ENCODE data around the gene TNFSF8. TPM values are rescaled to one million over a fixed set of nuclear protein-coding genes. Genes with fewer than 3 reads are reported as not detected.

Gene TNFSF8
- total and polyA plus RNA-seq, 2 of the 8 experiments (the other 6 are each of a cell fraction or from before 2014, with no cell fraction given), result not detected

DNA sequence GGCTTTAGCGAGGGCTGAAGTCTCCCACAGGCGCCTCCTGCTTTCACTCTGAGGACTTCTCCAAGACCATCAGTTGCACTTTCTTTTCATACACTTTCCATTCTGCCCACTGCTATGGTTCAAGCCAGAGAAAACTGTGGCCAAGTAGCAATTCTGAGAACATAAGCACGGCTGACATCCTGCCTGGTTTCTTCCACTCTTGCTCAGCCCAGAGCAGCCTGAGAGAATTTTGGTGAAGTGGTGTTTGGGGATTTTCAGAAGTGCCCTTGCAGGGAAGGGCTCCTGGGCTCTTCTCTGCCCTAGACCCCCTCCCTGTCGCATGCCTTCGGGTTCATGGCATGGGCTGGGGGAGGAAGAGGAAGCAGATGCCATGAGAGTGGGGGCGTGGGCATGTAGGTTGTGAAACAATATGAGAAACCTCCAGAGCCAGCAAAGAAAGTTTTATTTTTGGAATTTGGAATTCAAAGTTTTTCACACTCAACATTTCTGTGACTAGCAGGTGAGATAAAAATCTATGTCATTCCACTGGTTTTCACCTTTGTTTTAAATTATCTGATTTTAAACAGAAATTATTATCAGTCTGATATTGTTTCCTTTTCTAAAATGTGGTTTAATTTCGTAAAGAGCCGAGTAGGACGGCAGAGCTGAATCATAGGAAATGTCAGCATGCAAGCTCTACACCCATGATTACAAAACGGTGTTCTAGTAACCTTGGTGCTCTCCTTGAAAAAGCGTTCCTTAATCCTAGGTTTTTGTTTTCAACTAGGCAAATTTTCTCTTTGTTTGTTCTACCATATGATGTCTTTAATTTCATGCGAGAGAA, 27.8 kb upstream of the TNFSF8 start (continued):
- TF ChIP-seq, protein P1, sequence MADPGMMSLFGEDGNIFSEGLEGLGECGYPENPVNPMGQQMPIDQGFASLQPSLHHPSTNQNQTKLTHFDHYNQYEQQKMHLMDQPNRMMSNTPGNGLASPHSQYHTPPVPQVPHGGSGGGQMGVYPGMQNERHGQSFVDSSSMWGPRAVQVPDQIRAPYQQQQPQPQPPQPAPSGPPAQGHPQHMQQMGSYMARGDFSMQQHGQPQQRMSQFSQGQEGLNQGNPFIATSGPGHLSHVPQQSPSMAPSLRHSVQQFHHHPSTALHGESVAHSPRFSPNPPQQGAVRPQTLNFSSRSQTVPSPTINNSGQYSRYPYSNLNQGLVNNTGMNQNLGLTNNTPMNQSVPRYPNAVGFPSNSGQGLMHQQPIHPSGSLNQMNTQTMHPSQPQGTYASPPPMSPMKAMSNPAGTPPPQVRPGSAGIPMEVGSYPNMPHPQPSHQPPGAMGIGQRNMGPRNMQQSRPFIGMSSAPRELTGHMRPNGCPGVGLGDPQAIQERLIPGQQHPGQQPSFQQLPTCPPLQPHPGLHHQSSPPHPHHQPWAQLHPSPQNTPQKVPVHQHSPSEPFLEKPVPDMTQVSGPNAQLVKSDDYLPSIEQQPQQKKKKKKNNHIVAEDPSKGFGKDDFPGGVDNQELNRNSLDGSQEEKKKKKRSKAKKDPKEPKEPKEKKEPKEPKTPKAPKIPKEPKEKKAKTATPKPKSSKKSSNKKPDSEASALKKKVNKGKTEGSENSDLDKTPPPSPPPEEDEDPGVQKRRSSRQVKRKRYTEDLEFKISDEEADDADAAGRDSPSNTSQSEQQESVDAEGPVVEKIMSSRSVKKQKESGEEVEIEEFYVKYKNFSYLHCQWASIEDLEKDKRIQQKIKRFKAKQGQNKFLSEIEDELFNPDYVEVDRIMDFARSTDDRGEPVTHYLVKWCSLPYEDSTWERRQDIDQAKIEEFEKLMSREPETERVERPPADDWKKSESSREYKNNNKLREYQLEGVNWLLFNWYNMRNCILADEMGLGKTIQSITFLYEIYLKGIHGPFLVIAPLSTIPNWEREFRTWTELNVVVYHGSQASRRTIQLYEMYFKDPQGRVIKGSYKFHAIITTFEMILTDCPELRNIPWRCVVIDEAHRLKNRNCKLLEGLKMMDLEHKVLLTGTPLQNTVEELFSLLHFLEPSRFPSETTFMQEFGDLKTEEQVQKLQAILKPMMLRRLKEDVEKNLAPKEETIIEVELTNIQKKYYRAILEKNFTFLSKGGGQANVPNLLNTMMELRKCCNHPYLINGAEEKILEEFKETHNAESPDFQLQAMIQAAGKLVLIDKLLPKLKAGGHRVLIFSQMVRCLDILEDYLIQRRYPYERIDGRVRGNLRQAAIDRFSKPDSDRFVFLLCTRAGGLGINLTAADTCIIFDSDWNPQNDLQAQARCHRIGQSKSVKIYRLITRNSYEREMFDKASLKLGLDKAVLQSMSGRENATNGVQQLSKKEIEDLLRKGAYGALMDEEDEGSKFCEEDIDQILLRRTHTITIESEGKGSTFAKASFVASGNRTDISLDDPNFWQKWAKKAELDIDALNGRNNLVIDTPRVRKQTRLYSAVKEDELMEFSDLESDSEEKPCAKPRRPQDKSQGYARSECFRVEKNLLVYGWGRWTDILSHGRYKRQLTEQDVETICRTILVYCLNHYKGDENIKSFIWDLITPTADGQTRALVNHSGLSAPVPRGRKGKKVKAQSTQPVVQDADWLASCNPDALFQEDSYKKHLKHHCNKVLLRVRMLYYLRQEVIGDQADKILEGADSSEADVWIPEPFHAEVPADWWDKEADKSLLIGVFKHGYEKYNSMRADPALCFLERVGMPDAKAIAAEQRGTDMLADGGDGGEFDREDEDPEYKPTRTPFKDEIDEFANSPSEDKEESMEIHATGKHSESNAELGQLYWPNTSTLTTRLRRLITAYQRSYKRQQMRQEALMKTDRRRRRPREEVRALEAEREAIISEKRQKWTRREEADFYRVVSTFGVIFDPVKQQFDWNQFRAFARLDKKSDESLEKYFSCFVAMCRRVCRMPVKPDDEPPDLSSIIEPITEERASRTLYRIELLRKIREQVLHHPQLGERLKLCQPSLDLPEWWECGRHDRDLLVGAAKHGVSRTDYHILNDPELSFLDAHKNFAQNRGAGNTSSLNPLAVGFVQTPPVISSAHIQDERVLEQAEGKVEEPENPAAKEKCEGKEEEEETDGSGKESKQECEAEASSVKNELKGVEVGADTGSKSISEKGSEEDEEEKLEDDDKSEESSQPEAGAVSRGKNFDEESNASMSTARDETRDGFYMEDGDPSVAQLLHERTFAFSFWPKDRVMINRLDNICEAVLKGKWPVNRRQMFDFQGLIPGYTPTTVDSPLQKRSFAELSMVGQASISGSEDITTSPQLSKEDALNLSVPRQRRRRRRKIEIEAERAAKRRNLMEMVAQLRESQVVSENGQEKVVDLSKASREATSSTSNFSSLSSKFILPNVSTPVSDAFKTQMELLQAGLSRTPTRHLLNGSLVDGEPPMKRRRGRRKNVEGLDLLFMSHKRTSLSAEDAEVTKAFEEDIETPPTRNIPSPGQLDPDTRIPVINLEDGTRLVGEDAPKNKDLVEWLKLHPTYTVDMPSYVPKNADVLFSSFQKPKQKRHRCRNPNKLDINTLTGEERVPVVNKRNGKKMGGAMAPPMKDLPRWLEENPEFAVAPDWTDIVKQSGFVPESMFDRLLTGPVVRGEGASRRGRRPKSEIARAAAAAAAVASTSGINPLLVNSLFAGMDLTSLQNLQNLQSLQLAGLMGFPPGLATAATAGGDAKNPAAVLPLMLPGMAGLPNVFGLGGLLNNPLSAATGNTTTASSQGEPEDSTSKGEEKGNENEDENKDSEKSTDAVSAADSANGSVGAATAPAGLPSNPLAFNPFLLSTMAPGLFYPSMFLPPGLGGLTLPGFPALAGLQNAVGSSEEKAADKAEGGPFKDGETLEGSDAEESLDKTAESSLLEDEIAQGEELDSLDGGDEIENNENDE (IDR thresholded peaks at IDR 0.05; ENCODE audit: insufficient replicate concordance, low read length), result no peak
- TF ChIP-seq TBP (IDR thresholded peaks at IDR 0.05; ENCODE audit: low read depth, low read length) (no peak), GABPA (IDR thresholded peaks at IDR 0.05; ENCODE audit: borderline replicate concordance, insufficient read depth, low read length) (no peak), BCL11A (IDR thresholded peaks at IDR 0.05; ENCODE audit: low read depth in 2 of 2, low read length in 2 of 2) (no peak), CBX8 (IDR thresholded peaks at IDR 0.05; ENCODE audit: borderline replicate concordance, low read depth, low read length) (no peak)

Data from H1 (cell line).